ENCODE data around the gene FIG4. TPM values are rescaled to one million over a fixed set of nuclear protein-coding genes. Genes with fewer than 3 reads are reported as not detected.
"Not testable (repeated sequence)": the region's sequence is repeated elsewhere in the genome, so short reads cannot be mapped to it uniquely, and the experiment has no call there.

The FIG4 gene
- total RNA-seq, 1 donor from 2014 or later = 8.4 TPM

DNA sequence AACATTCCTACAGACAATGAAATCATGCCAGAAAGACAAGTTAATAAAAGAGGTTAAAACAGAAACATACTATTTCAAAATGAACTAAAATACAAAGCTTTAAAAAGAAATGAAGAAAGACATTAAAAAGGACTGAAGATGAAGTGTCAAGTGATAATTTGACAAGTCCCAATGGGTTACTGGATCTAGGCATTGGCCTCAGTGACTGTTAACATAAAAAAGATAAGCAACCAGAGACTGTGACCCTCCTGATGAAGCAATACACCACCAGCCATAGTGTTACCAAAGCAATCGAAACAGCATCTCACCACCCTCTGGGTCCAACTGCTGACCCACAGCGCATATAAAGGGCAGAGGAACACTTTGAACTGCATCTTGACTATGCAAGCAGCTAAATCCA lies 130.3 kb downstream of the FIG4 start:
- intact Hi-C loops (cut with DNase I) = no loop called here
- no peak for DNase-seq (ENCODE audit: missing footprints)
- no peak for ATAC-seq

DNA sequence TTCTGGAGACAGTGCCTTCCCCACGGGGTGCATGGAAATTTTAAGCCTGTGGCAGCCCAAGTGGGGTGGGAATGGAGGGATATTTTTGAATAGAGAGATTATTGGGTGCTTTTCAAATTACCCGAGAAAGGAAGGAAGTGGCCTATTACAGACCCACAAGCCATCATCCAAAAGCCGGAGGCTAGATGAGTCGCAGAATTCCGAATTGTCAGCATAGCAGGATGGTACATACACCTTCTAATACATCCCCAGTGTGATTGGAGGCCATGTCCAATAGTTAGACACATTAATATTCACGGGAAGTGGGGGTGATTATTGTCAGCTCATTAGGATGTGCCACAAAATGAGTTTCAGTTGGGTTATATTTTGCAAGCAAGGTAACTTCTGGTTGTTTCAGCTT lies 133.0 kb downstream of the FIG4 start:
- ATAC-seq (no peak), DNase-seq (ENCODE audit: missing footprints) (no peak)
- intact Hi-C loops (cut with DNase I) = no loop called here

DNA sequence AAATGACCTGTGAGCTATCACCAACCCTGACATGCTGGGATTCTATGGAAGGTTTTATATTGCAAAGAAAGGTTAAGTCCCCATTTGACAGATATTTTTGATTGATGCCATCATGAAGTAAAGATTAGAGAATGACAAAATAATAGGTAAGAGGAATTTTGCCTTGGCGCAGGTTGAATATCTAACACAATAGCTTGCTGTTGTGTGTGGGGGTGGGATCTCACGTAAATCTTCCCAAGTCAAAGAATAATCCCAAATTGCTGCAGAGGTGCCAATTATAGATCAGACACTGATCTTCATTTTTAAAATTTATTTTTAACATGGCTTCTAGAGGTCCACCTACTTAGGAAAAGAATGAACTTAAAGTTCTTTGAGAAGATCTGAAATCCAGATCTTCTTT lies 135.5 kb downstream of the FIG4 start:
- ATAC-seq (no peak), DNase-seq (ENCODE audit: missing footprints) (no peak)
- intact Hi-C loops (cut with DNase I) = no loop called here

DNA sequence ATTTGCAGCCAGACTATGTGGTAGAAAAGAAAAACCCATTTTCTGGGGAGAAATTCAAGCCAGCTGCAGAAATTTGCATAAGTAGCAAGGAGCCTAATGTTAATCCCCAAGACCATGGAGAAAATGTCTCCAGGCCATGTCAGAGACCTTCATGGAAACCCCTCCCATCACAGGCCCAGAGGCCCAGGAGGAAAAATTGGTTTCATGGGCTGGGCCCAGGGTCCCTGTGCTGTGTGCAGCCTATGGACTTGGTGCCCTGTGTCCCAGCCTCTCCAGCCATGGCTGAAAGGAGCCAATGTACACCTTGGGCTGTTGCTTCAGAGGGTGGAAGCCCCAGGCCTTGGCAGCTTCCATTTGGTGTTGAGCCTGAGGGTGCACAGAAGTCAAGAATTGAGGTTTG lies 140.3 kb downstream of the FIG4 start:
- DNase-seq (ENCODE audit: missing footprints); ATAC-seq; intact Hi-C loops (cut with DNase I): not testable (repeated sequence)

DNA sequence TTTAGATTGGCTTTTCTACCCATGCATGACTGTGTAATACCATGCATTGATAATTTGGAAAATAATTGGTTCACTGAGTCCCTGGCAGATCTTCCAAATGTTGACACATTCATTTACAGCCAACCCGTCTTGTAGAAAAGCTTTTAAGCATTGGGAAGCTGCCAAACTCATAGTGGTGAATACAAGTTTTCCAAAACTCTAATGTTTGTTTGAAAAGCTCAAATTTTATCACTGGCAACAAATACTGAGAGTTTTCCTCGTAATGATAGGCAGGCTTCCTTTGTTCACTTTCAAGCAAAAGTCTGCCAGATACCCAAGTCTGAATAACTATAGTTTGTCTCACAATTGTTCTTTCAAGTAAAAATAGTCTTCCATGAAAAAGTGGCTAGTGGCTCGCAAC lies 143.0 kb downstream of the FIG4 start:
- no peak for ATAC-seq
- intact Hi-C loops (cut with DNase I) = no loop called here
- DNase-seq (ENCODE audit: missing footprints) = no peak

DNA sequence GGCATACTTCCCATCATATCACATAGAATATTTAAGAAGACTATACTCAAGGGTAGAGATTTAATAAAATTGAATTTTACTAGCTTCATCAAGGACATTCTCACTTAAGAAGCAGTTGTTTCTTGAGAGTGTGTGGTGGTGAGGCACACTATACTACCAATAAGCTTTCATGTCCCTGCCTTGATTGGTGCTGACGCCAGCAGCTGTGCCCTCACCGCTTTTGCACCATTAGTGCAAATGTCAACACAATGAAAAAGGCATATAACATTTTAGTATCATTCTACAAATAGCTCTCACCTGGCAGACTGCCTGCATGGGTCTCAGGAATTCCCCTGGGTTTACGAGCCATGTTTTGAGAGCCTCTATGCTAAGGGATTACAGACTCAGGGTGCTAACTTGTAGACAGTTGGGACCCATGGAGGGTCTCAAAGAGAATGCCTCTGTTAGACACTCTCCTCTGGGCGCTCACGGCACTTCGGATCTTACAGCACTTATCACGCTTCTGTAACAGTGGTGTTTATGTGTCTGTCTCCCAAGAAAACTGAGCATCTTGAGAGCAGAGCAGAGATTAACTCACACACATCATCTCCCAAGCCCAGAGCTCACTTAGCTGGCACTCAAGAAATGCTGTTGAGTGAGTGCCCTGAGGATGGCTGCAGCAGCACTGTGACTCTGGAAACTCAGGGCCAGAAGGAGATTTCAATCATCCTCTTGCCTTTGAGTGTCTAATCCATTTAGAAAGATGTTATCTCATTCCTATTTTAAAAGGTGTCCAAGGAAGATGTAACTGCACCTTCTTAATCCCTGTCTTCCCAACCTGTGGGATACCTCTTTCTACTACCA lies 143.7 kb downstream of the FIG4 start:
- intact Hi-C loops (cut with DNase I) = no loop called here
- no peak for ATAC-seq
- DNase-seq (ENCODE audit: missing footprints) = no peak

DNA sequence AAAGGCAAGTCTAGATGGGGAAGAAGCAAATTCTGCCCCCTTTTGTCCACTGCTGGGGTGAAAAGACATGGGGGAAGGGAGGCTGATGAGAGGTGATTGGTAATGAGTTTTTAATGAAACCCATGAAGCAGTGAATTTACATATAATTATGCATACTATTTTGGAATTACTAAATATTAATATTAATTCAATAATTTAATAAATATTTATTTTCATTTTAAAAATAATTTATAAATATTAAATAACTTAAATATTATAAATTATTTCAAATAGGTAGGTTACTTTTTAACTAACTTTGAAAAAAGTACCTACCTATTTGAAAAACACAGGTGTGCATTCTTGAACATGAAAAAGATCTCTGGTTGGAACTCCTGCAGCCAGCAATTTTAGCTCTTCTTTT lies 148.9 kb downstream of the FIG4 start:
- no peak for DNase-seq (ENCODE audit: missing footprints)
- ATAC-seq = no peak
- intact Hi-C loops (cut with DNase I) = no loop called here

DNA sequence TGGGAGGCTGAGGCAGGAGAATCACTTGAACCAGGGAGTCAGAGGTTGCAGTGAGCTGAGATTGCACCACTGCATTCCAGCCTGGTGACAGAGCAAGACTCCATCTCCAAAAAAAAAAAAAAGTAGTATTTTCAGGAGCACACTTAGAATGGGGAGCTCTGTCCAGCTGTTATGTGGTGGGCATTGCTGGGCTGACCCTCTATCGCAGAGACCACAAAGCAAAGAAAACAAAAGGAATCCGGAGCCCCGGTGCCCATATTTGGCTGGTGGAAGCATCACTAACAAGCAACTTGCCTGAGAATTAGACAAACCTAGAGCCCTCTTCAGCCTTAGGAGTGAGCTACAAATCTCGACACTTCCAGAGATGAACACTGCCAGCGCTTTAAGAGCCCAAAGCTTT lies 149.7 kb downstream of the FIG4 start:
- DNase-seq (ENCODE audit: missing footprints) (no peak), ATAC-seq (no peak)
- intact Hi-C loops (cut with DNase I) = no loop called here

DNA sequence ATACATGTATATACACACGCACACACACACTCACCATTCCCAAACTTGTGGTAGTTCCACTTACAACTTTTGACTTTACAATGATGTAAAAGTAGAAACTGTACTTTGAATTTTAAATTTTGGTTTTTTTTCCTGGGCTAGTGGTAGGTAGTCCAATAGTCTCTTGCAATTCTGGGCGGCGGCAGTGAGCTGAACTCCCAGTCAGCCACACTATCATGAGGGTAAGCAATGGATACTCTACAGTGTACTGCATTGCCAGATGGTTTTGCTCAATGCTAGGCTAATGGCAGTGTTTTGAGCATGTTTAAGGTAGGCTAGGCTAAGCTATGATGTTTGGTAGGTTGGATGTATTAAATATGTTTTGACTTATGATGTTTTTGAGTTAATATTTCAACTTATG lies 150.8 kb downstream of the FIG4 start:
- ATAC-seq (no peak), DNase-seq (ENCODE audit: missing footprints) (no peak)
- intact Hi-C loops (cut with DNase I) = no loop called here

DNA sequence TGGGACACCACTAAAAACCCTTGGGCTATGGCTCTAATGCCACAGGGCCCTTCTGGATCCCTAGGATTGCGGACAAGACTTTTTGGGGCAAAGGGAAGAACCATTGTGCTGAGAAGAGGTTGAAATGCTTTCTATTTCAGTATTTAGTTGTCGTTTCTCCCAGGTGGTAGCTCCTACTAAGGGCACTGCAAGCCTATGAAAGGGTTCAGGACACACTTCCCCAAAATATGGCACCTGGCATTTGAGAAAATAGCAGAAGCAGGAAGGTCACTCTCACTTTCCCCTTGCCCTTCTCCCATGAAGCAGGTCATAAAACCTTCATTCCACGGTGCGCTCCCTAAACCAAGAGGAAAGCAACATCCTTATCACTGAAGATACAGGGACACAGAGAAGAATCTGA lies 161.6 kb downstream of the FIG4 start:
- DNase-seq (ENCODE audit: missing footprints) (no peak), ATAC-seq (no peak)
- intact Hi-C loops (cut with DNase I) = loop anchor here (10.0 kb wide), 1 partner anchor 152 kb away; no protein-coding TSS in a partner anchor

DNA sequence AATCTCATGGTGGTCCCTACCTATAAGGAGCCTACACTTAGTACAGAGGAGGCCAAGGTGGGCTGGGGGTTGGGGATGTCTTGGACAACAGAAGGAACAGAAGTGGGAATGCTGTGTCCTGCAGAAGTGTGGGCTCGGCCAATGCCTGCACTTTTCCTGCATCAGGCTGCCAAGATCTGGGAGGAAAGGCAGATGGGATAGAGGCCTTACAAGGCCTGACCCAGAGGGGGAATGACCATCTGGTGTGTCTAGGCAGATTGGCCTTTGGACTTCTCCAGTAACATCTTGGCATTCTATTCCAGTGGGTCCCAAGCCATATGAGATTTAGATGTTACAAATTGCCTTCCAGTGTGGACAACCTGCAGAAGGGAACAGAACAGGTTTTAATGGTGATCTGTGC lies 162.3 kb downstream of the FIG4 start:
- ATAC-seq = no peak
- DNase-seq (ENCODE audit: missing footprints) = no peak
- intact Hi-C loops (cut with DNase I) = loop anchor here (10.0 kb wide), 1 partner anchor 151 kb away; no protein-coding TSS in a partner anchor

DNA sequence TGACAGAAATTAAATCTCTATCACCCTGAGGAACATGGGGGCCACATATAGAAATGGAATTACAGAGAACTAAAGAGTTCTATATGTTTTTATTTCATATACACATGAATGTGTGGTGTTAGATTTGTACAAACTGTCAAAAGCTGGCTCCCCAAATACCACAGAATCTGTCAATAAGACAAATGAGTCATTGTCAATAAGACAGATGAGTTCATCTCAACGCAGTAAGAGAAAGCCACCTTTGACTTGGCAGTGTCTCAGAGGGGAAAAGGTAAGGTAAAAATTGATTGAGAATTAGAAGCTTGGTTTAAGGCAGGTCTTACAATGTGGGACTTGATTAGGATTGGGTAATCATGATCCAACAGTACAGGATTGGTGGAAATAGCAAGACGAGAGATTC lies 162.9 kb downstream of the FIG4 start:
- DNase-seq (ENCODE audit: missing footprints) (no peak), ATAC-seq (no peak)
- intact Hi-C loops (cut with DNase I) = loop anchor here (10.0 kb wide), 1 partner anchor 151 kb away; no protein-coding TSS in a partner anchor

DNA sequence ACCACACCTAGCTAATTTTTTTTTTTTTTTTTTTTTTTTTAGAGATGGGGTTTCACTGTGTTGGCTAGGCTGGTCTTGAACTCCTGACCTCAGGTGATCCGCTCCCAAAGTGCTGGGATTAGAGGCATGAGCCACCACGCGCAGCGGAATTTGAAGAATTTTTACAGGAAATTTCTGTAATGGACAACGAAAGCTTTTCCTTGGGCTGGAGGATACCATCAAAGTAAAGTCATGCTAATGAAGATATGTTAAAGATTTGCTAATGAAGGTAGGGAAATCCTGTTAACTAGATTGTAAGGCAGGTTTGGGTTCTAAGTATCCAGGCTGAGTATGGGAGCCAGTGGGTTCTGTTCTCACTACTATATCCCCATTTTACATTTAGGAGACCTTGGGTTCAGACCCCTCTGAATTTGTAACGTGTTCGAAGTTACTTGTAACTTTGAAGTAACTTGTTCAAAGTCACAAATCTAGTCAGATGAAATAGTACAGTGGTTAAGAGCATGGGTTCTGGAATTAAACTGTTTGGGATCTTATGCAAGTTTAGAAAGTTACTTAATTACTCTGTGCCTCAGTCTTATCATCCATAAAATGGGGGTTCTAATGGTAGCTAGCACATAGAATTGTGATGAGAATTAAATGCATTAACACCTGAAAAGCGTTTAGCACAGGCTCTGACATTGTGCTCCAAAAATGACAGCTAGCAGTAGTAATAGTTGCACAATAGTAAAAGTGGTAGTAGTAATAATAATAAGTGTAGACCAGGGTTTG lies 163.6 kb downstream of the FIG4 start:
- ATAC-seq = no peak
- no peak for DNase-seq (ENCODE audit: missing footprints)
- intact Hi-C loops (cut with DNase I) = loop anchor here (10.0 kb wide), 1 partner anchor 150 kb away; no protein-coding TSS in a partner anchor

DNA sequence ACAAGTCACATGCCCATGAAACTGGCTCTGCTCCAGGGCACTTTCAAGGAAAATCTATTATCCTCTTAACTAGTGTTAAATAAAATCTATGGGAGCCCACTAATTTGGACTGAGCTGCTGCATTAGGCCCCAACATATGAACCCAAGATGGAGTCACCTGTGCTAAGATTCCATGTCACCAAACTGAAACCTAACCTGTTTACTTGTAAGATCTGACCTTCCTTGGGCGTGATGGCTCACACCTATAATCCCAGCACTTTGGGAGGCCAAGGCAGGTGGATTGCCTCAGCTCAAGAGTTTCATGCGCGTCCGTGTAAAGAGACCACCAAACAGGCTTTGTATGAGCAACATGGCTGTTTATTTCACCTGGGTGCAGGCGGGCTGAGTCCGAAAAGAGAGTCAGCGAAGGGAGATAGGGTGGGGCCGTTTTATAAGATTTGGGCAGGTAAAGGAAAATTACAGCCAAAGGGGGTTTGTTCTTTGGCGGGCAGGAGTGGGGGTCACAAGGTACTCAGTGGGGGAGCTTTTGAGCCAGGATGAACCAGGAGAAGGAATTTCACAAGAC lies 164.5 kb downstream of the FIG4 start:
- DNase-seq (ENCODE audit: missing footprints); ATAC-seq: not testable (repeated sequence)
- intact Hi-C loops (cut with DNase I) = loop anchor here (10.0 kb wide), 1 partner anchor 149 kb away; no protein-coding TSS in a partner anchor

DNA sequence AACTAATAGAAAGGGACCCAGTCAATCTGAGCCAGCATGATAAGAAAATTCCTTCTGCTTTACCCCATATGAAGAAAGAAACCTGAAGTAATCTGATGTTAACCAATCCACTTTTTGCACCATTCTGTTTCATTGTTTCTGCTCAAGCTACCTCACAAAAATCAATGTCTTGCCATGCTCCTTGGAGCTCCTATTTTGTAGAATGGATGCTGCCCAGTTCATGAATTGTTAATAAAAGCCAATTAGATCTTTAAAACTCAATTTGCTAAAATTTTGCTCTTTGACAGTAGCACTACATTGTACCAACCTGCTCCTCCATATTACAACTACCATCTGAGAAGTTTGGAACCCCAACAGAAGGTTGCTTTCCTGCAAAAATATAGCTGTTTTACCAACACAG lies 170.8 kb downstream of the FIG4 start:
- DNase-seq (ENCODE audit: missing footprints) (no peak), ATAC-seq (no peak)
- intact Hi-C loops (cut with DNase I) = no loop called here

DNA sequence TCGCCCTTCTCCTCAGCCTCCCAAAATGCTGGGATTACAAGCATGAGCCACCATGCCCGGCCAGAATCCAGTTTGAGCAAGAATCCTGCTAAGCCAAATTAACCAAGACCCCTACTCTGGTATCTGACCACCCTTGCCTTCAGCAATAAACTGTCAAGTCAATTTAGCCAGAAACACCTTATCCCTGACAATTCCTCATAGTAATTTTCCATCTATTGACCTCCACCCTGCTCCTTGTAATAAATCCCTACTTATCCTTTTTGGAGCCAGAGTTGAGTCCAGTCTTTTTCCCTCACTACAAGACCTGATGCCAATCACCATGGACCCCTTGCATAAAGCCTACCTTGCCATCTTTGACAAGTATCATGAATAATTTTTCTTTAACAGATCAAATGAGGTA lies 173.0 kb downstream of the FIG4 start:
- ATAC-seq = no peak
- DNase-seq (ENCODE audit: missing footprints) = no peak
- intact Hi-C loops (cut with DNase I) = no loop called here

DNA sequence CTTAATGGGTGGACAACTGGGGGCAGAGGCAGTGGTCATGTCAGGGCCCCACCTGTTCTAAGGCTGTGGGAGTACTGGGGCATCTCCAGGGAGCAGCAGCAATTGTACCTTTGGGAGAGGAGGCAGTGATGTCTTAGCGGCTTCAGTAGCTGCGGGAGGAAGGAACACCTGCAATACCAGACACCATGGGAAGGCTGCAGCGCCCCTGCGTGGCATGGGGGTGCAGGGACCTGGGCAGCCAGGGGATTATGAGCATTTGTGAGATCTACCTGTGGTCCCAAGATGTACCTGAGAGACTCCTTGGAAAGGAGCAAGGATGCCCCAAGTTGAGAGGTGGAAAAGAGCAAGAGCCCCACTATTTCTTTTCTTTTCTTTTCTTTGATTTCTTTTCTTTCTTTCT lies 174.9 kb downstream of the FIG4 start:
- ATAC-seq (no peak), DNase-seq (ENCODE audit: missing footprints) (no peak)
- intact Hi-C loops (cut with DNase I) = no loop called here

DNA sequence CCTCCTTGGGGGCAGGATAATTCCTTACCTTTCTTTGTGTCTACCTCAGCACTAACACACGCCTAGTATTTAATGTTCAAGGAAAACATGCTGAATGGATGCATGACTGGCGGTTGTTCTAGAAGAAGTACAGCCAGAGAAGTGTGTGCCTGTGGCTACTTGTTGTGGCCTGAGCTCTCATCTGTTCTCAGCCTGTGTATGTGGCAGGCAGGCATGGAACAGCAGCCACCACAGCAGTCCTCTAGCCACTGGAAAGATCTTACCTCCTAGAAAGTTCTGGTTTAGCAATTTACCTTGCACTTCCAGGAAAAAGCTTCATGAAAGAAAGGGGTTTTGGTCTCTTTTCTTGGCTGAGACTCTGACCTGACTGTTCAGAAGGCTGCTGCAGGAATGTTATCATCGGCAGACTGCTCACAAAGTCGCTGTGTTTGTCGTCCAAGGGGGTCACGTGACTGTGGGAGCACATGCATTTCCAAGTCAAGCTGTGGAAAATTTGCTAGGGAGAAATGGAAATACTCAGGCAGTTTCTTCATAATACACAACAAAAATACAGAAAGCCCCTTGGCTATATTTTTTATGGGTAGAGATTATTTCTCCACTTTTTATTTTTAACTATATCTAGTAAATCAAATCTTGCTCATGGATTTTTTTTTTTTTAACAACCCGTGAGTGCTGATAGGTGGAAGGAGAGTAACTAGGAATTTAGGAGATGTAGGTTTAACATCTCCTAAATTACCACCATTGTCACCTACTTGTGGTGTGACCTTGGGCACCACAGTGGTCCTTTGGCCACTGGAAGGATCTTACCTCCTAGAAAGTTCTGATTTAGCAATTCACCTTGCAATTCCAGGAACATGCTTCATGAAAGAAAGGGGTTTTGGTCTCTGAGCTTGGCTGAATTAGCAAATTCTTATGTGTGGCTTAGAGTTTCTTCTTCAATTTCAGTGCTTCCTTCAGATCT lies 176.2 kb downstream of the FIG4 start:
- DNase-seq (ENCODE audit: missing footprints) = no peak

DNA sequence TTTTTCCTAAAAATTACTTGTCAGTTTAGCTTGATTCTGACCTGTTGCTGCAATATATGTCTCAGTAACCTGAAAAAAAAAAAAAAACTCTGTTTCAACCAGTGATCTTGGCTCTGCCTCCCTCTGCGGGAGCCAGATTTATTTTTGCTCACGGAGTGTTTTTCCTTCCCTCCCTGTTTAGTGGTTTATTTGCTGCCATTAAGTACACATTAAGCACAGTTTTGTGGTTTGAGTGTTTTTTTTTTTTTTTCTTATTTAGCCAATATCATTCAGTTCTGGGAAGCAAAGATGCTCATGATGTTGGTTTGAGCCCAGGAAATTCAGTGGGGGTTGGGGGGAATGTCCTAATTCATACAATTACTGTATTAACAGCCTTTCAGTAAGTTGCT lies 176.9 kb downstream of the FIG4 start:
- intact Hi-C loops (cut with DNase I) = no loop called here
- DNase-seq (ENCODE audit: missing footprints) (no peak), ATAC-seq (no peak)

More for the DNA sequence above, 176.2 kb downstream of the FIG4 start:
- peak; percentile 50 for ATAC-seq
- intact Hi-C loops (cut with DNase I) = no loop called here

All from Right ventricle myocardium inferior (tissue), 1 donor.